Fibroblast of pulmonary artery (primary cell): ENCODE results near the gene NKAIN2.

Source experiments
- DNase-seq: peaks from one replicate; pipeline ENCODE4 v3.0.0-alpha.2; 2010; ENCODE audit warnings: low read depth
- H3K4me3 ChIP-seq: replicated peaks from 2 replicates; pipeline ENCODE4 v1.5.1; 2011; ENCODE audit warnings: low read depth, mild to moderate bottlenecking, control low read depth, low read length, moderate library complexity
- CTCF ChIP-seq: IDR thresholded peaks from 2 replicates; pipeline ENCODE4 v1.5.1; 2011; ENCODE audit warnings: mild to moderate bottlenecking, control low read depth, low read length, inconsistent platforms; ENCODE audit errors: missing control alignments

NKAIN2 gene

GRCh38 chr6:124661097-124661661, 857.5 kb downstream of the NKAIN2 start:
- no peak for TF ChIP-seq CTCF
- H3K4me3 ChIP-seq: no peak overlapping the region
- no peak for DNase-seq

DNA sequence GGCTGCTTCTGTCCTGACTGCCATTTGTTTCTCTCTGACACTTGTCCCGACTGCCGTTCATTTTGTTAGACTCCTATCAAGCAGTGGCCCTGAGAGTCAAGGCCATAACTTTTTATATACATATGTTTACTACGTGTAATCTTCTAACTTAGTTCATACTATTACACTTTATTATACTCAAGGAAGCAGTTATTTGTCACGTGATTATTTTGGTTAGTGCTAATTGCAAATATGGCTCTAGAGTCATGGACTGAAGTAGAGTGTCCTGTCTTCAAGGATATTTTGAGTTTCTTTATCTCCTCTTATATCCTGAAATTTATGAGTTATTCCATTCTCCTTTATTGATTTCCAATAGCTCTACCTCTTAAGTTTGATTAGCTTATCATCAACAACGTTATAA, 864.4 kb downstream of the NKAIN2 start:
- TF ChIP-seq CTCF: no peak

GRCh38 chr6:124669713-124670480, 866.2 kb downstream of the NKAIN2 start:
- TF ChIP-seq CTCF: no peak
- no peak overlapping the region for H3K4me3 ChIP-seq
- no peak for DNase-seq

More for the DNA sequence above, 864.4 kb downstream of the NKAIN2 start:
- no peak for DNase-seq
- H3K4me3 ChIP-seq: no peak overlapping the region

GRCh38 chr6:124670801-124671200, 867.1 kb downstream of the NKAIN2 start:
- TF ChIP-seq CTCF: no peak
- DNase-seq: no peak
- no peak overlapping the region for H3K4me3 ChIP-seq

GRCh38 chr6:124671324-124671723, 867.7 kb downstream of the NKAIN2 start:
- TF ChIP-seq CTCF: no peak
- H3K4me3 ChIP-seq: no peak overlapping the region
- no peak for DNase-seq

GRCh38 chr6:124674042-124674441, 870.4 kb downstream of the NKAIN2 start:
- no peak for DNase-seq
- no peak overlapping the region for H3K4me3 ChIP-seq
- TF ChIP-seq CTCF: no peak

DNA sequence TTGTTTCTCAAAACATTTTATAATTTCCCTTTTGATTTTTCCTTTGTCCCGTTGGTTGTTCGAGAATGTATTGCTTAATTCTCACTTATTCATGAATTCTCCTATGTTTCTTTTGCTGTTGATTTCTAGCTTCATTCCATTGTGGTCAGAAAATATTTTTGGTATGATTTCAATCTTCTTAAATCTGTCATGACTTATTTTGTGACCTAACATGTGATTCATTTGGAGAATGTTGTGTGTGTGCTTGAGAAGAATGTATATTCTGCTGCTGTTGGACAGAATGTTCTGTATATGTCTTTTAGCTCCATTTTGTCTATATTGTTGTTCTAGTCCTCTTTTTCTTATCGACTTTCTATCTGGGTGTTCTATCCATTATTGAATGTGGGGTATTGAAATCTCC, 872.4 kb downstream of the NKAIN2 start:
- TF ChIP-seq CTCF: no peak
- DNase-seq: peak; percentile 61
- no peak overlapping the region for H3K4me3 ChIP-seq
